ENCODE measurements around the gene BPTF. TPM values are rescaled to one million over a fixed set of nuclear protein-coding genes. Genes with fewer than 3 reads are reported as not detected.

The BPTF gene
- polyA plus RNA-seq, 1 of the 3 experiments (the other 2 are of a cell fraction), result 61.4 TPM

DNA sequence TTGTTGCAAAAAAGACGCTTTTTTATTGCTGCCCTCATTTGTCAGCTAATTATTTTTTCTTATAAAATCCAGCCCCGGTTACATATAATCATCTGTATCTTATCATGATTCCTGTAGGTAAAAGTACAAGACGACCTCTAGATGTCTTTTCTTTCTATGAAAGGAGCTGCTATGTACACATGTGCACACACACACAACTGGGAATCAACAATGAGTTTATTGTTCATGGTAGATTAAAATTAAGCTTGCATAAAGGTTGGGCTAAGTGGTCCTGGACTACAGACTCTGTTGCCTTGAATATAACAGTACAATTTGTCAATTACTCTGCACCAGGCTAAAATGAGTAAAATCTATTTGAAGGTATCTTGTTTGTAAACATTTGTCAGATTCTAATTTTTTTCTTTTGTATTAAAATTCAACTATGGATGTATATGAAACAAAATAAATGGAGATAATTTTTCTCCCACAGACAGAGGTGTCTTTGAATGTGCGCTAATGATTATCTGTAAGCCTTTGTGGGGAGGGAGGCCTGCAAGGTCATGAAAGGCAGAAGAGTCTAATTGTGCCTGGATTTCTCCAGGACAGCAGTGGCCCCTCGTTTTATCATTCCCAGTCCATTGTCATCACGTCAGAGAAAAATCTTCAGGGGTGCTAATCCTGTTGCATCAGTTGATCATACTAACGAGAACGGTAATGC is 157.5 kb downstream of the BPTF start (continued):
- no peak for TF ChIP-seq MXI1 (IDR thresholded peaks at IDR 0.05; ENCODE audit: low read depth, low read length)
- no peak for TF ChIP-seq JUND (IDR thresholded peaks at IDR 0.05)
- TF ChIP-seq MEF2A (IDR thresholded peaks at IDR 0.05; ENCODE audit: borderline replicate concordance, low read depth), result no peak
- TF ChIP-seq, protein P1, sequence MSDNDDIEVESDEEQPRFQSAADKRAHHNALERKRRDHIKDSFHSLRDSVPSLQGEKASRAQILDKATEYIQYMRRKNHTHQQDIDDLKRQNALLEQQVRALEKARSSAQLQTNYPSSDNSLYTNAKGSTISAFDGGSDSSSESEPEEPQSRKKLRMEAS (IDR thresholded peaks at IDR 0.05; ENCODE audit: low read depth), result no peak
- no peak for TF ChIP-seq TCF12 (IDR thresholded peaks at IDR 0.05)
- no peak for TF ChIP-seq TEAD4 (IDR thresholded peaks at IDR 0.05; ENCODE audit: borderline replicate concordance, insufficient read depth)
- no peak for TF ChIP-seq RXRA (IDR thresholded peaks at IDR 0.05; ENCODE audit: borderline replicate concordance, low read depth)
- no peak for TF ChIP-seq EZH2phosphoT487 (IDR thresholded peaks at IDR 0.05; ENCODE audit: borderline replicate concordance, low read depth)

DNA sequence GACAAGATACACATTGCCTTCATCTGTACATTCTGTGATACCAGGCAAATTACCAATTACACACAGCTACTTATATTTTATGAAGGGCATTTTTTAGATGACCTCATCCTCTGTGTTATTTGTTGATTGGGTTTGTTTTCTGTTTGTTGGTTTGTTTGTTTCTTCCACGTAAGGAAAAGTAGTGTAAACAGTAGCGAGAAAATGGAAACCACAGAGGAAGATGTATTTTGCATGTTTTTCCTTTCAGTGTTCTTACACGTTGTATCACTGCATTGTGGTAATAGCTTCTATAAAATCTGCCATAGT is 158.0 kb downstream of the BPTF start:
- POLR2A ChIA-PET, result no interaction called here
- DNase-seq, result no peak
- no peak overlapping the region for H3K9ac ChIP-seq
- H3K9me3 ChIP-seq, result no peaks in the 10 kb centered on the region
- no peaks in the 10 kb centered on the region for H3K9me2 ChIP-seq
- peaks cover 5% of the 10 kb centered on the region for H3F3A ChIP-seq (replicated peaks; ENCODE audit: insufficient read depth)
- no peaks in the 10 kb centered on the region for H3K27me3 ChIP-seq (ENCODE audit: insufficient read depth)
- peaks cover 20 to 42% of the 10 kb centered on the region in 2 experiments for H3K36me3 ChIP-seq (replicated peaks in 1 of 2; ENCODE audit: control insufficient read depth in 1 of 2, insufficient read depth in 2 of 2, low read length in 1 of 2)
- no peaks in the 10 kb centered on the region for H4K20me1 ChIP-seq (ENCODE audit: insufficient read depth)
- no peaks in the 10 kb centered on the region for H3K79me2 ChIP-seq (ENCODE audit: insufficient read depth)
- H3K4me1 ChIP-seq (ENCODE audit: control insufficient read depth in 1 of 2, insufficient read depth in 2 of 2, low read depth in 1 of 2, low read length in 1 of 2), result no peaks in the 10 kb centered on the region
- H3K4me2 ChIP-seq, result no peak overlapping the region
- no peak overlapping the region for H3K27ac ChIP-seq (ENCODE audit: low read depth in 2 of 2, low read length in 1 of 2)
- CTCF ChIA-PET, result no interaction called here
- TF ChIP-seq, protein P2, sequence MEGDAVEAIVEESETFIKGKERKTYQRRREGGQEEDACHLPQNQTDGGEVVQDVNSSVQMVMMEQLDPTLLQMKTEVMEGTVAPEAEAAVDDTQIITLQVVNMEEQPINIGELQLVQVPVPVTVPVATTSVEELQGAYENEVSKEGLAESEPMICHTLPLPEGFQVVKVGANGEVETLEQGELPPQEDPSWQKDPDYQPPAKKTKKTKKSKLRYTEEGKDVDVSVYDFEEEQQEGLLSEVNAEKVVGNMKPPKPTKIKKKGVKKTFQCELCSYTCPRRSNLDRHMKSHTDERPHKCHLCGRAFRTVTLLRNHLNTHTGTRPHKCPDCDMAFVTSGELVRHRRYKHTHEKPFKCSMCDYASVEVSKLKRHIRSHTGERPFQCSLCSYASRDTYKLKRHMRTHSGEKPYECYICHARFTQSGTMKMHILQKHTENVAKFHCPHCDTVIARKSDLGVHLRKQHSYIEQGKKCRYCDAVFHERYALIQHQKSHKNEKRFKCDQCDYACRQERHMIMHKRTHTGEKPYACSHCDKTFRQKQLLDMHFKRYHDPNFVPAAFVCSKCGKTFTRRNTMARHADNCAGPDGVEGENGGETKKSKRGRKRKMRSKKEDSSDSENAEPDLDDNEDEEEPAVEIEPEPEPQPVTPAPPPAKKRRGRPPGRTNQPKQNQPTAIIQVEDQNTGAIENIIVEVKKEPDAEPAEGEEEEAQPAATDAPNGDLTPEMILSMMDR (IDR thresholded peaks at IDR 0.05), result no peak
- TF ChIP-seq EP300 (IDR thresholded peaks at IDR 0.05; ENCODE audit: borderline replicate concordance in 1 of 2, low read depth in 1 of 2, low read length in 1 of 2), result no peak
- TF ChIP-seq EZH2phosphoT487 (IDR thresholded peaks at IDR 0.05; ENCODE audit: borderline replicate concordance, low read depth), result no peak
- no peak for TF ChIP-seq FOSL2 (IDR thresholded peaks at IDR 0.05; ENCODE audit: borderline replicate concordance, low read depth)
- no peak for TF ChIP-seq CHD2 (IDR thresholded peaks at IDR 0.05; ENCODE audit: low read length, partially characterized antibody)
- TF ChIP-seq NFIC (IDR thresholded peaks at IDR 0.05; ENCODE audit: borderline replicate concordance), result no peak
- TF ChIP-seq RAD21 (IDR thresholded peaks at IDR 0.05; ENCODE audit: low read length), result no peak
- no peak for TF ChIP-seq JUND (IDR thresholded peaks at IDR 0.05)
- TF ChIP-seq, protein P3, sequence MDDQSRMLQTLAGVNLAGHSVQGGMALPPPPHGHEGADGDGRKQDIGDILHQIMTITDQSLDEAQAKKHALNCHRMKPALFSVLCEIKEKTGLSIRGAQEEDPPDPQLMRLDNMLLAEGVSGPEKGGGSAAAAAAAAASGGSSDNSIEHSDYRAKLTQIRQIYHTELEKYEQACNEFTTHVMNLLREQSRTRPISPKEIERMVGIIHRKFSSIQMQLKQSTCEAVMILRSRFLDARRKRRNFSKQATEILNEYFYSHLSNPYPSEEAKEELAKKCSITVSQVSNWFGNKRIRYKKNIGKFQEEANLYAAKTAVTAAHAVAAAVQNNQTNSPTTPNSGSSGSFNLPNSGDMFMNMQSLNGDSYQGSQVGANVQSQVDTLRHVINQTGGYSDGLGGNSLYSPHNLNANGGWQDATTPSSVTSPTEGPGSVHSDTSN (IDR thresholded peaks at IDR 0.05), result no peak
- no peak for TF ChIP-seq RCOR1 (IDR thresholded peaks at IDR 0.05; ENCODE audit: low read length)
- TF ChIP-seq, protein P4, sequence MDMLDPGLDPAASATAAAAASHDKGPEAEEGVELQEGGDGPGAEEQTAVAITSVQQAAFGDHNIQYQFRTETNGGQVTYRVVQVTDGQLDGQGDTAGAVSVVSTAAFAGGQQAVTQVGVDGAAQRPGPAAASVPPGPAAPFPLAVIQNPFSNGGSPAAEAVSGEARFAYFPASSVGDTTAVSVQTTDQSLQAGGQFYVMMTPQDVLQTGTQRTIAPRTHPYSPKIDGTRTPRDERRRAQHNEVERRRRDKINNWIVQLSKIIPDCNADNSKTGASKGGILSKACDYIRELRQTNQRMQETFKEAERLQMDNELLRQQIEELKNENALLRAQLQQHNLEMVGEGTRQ (IDR thresholded peaks at IDR 0.05; ENCODE audit: borderline replicate concordance, low read depth, low read length), result no peak
- TF ChIP-seq, protein P5, sequence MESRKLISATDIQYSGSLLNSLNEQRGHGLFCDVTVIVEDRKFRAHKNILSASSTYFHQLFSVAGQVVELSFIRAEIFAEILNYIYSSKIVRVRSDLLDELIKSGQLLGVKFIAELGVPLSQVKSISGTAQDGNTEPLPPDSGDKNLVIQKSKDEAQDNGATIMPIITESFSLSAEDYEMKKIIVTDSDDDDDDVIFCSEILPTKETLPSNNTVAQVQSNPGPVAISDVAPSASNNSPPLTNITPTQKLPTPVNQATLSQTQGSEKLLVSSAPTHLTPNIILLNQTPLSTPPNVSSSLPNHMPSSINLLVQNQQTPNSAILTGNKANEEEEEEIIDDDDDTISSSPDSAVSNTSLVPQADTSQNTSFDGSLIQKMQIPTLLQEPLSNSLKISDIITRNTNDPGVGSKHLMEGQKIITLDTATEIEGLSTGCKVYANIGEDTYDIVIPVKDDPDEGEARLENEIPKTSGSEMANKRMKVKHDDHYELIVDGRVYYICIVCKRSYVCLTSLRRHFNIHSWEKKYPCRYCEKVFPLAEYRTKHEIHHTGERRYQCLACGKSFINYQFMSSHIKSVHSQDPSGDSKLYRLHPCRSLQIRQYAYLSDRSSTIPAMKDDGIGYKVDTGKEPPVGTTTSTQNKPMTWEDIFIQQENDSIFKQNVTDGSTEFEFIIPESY (IDR thresholded peaks at IDR 0.05; ENCODE audit: borderline replicate concordance, low read depth), result no peak
- TF ChIP-seq FOXJ3 (CRISPR knock-in tag; IDR thresholded peaks at IDR 0.05), result no peak
- TF ChIP-seq RFX5 (IDR thresholded peaks at IDR 0.05; ENCODE audit: low read length), result no peak
- TF ChIP-seq POLR2AphosphoS5 (IDR thresholded peaks at IDR 0.05; ENCODE audit: low read depth, low read length), result no peak
- TF ChIP-seq SMC3 (IDR thresholded peaks at IDR 0.05; ENCODE audit: low read depth, low read length), result no peak
- no peak for TF ChIP-seq ELF1 (IDR thresholded peaks at IDR 0.05)
- TF ChIP-seq SIN3A (IDR thresholded peaks at IDR 0.05; ENCODE audit: borderline replicate concordance, low read depth, low read length), result no peak
- H3K4me3 ChIP-seq (ENCODE audit: low read depth in 2 of 2, low read length in 1 of 2), result no peak overlapping the region
- no peak overlapping the region for H2AFZ ChIP-seq (ENCODE audit: low read depth)
- 96% methylated on average over 3 of the region's 3 CpGs for WGBS (ENCODE audit: low lambda C conversion rate)

Measured in SK-N-SH (cell line).